HG02852 (cell line): ENCODE data around the gene UBE4B.

Experiments
- ATAC-seq: cut with Tn5 transposase; IDR thresholded peaks from one replicate; pipeline ENCODE4 v1.9.1; 2021; ENCODE audit warnings: mild to moderate bottlenecking, moderate library complexity; ENCODE audit not compliant: unreplicated experiment

UBE4B gene

DNA sequence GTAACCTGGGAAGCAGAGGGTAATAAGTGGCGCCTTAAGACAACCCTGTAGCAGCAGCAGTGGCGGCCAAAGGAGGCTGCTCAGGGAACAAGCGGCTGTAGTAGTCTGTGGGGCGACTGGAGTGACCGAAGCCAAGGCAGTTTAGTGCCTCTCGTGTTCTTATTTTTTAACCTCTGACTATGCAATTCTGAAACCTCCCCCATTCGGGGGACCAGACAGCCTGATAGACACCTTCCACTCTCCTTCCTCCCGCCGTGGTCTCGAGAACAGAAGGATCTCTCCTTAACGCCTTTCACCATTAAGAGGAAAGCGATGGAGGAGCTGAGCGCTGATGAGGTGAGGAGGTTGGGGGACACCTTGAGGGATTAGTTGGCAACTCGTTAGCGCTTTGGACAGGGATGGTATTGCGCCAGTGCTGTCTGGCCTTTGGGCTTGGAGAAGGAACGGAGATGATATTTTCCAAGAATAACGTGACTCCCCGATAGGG is 644 bp downstream of the UBE4B start:
- ATAC-seq = no peak

DNA sequence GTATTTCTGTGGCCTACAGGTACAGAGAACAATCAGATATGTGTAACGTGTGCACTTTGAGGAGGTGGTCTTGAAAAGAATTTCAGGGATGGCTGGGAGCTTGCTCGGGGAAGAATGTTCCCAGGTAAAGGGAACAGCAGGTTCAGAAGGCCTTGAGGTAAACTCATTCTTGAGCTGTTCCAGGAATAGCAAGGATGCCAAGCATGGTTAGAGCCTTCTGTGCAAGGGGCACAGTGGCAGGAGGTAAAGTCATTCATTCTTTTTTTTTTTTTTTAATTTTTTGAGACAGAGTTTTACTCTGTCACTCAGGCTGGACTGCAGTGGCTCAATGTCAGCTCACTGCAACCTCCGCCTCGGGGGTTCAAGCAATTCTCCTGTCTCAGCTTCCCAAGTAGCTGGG is 10.0 kb downstream of the UBE4B start:
- ATAC-seq = no peak

- no peak for ATAC-seq
Observed at GRCh38 chr1:10045480-10046355, 13.0 kb downstream of the UBE4B start.

GRCh38 chr1:10046356-10047085 is 13.8 kb downstream of the UBE4B start:
- no peak for ATAC-seq

DNA sequence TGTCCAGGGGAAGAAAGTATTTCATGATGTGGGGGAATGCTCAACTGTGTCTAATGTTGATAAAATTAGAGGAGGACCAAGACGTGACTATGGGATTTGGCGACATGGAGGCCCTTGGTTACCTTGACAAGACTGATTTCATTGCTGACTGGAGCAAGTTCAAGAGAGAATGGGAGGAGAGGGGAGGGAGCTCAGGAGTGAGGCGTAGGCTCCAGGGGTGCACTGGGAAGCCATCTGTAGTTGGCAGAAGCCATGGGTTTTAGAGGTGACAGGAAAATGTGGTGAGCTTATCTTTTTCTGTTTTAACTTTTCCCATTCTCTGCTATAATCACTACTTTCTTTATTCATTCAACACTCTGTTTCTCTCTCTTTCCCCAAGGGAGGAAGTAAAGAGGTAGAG is 15.8 kb downstream of the UBE4B start:
- ATAC-seq = no peak

DNA sequence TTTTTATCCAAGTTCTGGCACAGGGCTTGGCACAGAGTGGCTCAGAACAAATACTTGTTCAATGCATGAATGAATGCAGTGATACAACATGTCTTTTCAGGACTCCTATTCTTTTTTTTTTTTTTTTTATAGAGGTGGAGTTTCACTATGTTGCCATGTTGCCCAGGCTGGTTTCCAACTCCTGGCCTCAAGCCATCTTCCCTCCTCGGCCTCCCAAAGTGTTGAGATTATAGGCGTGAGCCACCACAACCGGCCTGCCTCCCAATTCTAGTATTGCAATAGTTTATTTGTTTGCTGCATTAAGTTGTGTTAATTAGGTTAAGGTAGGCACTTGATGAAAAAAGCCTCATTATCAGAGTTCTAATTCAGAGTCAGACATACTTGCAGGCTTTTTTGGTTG is 17.9 kb downstream of the UBE4B start:
- no peak for ATAC-seq

DNA sequence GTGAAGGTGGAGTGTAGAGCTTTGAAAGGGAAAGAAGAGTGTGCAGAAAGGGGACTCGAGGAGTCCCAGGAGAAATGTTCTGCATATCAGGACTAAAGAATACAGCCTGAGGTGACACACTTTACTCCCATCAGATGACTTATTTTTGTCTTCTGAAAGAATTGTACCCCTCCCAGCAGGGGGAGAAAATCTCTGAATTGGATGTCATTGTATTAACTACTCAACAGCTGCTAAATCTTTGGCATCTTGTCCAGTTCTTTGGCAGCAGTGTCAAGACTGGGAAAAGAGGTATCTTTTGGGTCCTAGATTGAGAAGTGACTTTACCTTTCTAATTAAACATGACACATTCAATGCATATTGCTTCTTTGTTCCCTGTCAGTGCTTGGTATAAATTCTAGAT is 18.9 kb downstream of the UBE4B start:
- ATAC-seq = no peak

- no peak for ATAC-seq
Observed at GRCh38 chr1:10052347-10052746, 19.6 kb downstream of the UBE4B start.

- ATAC-seq = no peak
Observed at GRCh38 chr1:10054465-10054864, 21.7 kb downstream of the UBE4B start.

DNA sequence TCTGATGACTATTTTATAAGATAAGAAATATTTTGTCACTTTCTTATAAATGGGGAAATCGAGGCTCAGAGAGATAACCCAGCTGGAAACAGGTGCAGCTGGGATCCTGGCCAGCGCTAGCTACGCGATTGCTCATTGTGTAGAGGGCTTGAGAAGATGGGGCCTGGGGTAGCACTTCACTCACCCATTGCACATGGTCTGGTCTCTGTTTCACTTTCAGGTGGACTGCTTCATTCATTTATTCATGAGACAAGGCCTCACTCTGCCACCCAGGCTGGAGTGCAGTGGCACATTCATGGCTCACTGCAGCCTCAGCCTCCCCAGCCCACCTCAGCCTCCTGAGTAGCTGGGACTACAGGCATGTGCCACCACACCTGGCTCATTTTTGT is 23.8 kb downstream of the UBE4B start:
- no peak for ATAC-seq

DNA sequence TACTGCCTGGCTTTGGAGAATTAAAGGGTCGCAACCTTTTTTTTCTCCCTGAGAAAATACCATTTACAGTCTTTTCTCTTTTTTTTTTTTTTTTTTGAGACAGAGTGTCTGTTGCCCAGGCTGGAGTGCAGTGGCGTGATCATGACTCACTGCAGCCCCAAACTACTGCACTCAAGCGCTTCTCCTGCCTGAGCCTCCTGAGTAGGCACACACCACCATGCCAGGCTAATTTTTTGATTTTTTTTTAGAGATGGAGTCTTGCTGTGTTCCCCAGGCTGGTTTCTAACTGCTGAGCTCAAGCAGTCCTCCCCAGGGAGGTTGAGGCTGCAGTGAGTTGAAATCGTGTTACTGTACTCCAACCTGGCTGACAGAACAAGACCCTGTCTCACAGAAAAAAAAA is 24.6 kb downstream of the UBE4B start:
- no peak for ATAC-seq

DNA sequence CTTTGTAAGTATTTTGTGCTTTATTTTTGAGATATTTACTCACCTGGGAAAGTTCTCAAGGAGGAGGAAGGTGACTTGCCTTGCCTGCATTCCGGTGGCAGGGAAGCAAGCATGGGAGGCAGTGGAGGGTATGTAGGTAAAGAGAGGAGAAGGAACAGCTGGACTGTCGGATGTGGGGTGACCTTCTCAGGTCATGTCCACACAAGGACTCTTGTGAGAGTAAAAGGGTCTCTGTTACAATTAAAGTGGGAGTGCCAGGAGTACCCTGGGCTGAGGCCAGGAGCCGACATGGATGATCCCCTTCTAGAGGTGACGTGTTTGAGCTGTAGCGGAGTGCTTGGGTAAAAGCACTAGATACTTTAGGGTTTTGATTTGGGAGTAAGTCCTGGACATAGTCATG is 25.0 kb downstream of the UBE4B start:
- no peak for ATAC-seq

DNA sequence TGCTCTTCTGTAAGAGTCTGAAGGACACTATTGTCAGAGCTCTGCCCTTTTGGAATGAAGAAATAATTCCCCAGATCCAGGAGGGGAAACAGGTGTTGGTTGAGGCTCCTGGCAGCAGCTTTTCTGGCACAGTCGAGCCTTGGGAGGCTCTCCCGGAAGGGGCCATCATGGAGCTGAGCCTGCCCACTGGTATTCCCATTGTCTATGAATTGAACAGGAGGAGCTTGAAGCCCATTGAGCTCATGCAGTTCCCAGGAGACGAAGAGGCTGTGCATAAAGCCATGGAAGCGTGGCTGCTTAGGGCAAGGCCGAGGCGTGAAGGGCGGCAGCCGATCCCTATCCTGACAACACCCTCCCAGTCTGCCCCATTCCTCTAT is 26.6 kb downstream of the UBE4B start:
- no peak for ATAC-seq

- ATAC-seq = no peak
Observed at GRCh38 chr1:10060311-10061100, 27.7 kb downstream of the UBE4B start.

DNA sequence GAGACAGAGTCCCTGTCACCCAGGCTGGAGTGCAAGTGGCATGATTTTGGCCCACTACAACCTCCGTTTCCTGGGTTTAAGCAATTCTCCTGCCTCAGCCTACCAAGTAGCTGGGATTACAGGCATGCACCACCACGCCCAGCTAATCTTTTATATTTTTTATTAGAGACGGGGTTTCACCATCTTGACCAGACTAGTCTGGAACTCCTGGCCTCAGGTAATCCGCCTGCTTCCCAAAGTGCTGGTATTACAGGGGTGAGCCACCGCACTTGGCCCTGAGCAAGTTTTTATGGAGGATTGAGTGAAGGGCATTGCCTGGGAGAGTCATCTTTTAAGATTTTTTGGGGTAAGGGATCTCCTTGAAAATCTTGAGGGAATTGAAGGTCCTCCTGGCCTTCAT is 28.5 kb downstream of the UBE4B start:
- no peak for ATAC-seq

DNA sequence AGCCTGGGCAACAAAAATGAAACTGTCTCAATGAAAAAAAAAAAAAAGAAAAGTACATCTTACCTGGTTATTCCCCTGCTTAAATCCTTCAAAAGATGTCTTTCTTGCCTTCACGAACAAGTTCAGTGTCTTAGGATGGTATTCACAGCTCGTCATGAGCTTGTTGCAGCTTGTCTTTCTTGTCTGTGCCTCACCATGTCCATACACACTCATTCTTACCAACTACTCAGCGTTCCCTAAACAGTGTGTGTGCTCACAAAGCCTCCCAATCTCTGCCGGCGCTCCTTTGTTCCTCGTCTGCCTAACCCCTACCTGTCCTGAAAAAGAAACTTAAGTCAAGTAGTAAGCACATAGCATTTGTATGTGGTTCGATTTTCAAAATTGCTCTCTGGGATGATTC is 31.1 kb downstream of the UBE4B start:
- ATAC-seq = no peak

GRCh38 chr1:10064416-10065343 is 31.9 kb downstream of the UBE4B start:
- ATAC-seq = no peak

DNA sequence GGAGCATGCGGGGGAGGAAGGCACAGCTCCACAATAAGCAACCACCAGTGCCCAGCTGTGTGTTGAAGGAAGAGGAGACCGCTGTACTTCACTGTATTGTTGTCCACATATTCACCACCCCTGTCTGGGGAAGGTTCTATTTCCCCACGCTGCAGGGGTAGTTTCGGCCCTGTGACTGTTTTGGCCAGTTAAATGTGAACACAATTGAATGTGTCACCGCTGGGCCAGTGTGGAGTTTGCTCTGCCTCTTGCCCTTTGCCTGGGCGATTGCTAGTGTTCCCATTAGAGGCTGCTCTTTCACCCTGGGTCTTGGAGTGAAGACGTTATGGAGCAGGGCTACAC is 32.6 kb downstream of the UBE4B start:
- no peak for ATAC-seq

DNA sequence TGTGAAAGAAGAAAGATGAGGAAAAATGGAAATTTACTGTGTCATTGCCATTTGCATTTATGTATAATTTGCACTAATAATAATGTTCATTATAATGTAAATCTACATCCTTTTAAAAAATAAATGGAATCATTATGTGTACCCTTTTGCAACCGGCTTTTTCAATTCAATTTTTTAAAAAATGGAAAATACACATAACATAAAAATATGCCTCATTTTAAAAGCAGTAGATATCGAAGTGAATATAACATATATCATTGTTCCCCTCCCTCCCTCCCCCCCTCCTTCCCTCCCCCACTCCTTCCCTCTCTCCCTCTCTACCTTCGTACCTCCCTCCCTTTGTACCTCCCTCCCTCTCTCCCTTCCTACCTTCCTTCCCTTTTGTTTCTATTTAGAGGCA is 33.0 kb downstream of the UBE4B start:
- ATAC-seq = no peak

- no peak for ATAC-seq
Observed at GRCh38 chr1:10068605-10069294, 36.0 kb downstream of the UBE4B start.
